Muscle layer of colon (tissue), 2 donors: ENCODE results near the gene MSMO1.

ENCODE experiments used
- H3K27ac ChIP-seq: one replicate; pipeline ENCODE4 v1.7.0; 2013; ENCODE audit warnings: low read depth, mild to moderate bottlenecking, low read length, moderate library complexity
- H3K27me3 ChIP-seq, 2 donors: one replicate each; pipeline ENCODE4 v1.7.0; 2013; ENCODE audit warnings: low read length in 2 of 2, mild to moderate bottlenecking in 2 of 2; ENCODE audit not compliant: insufficient read depth in 2 of 2, control insufficient read depth in 1 of 2
- H3K36me3 ChIP-seq: one replicate; pipeline ENCODE4 v1.7.0; 2013; ENCODE audit warnings: mild to moderate bottlenecking, low read length; ENCODE audit not compliant: insufficient read depth
- H3K4me1 ChIP-seq: one replicate; pipeline ENCODE4 v1.7.0; 2013; ENCODE audit warnings: mild to moderate bottlenecking, low read length; ENCODE audit not compliant: insufficient read depth
- H3K4me3 ChIP-seq, 2 donors: one replicate each; pipeline ENCODE4 v1.7.0; 2013; ENCODE audit warnings: low read length in 2 of 2, low read depth in 1 of 2, mild to moderate bottlenecking in 1 of 2, moderate library complexity in 1 of 2
- H3K9ac ChIP-seq: one replicate; pipeline ENCODE4 v1.7.0; 2013; ENCODE audit warnings: low read length
- H3K9me3 ChIP-seq: one replicate; pipeline ENCODE4 v1.7.0; 2013; ENCODE audit warnings: mild to moderate bottlenecking, low read length
- donor health status: abdominal sarcoma.
- donor health status: Adenocarcinoma of cecum.

The MSMO1 gene

DNA sequence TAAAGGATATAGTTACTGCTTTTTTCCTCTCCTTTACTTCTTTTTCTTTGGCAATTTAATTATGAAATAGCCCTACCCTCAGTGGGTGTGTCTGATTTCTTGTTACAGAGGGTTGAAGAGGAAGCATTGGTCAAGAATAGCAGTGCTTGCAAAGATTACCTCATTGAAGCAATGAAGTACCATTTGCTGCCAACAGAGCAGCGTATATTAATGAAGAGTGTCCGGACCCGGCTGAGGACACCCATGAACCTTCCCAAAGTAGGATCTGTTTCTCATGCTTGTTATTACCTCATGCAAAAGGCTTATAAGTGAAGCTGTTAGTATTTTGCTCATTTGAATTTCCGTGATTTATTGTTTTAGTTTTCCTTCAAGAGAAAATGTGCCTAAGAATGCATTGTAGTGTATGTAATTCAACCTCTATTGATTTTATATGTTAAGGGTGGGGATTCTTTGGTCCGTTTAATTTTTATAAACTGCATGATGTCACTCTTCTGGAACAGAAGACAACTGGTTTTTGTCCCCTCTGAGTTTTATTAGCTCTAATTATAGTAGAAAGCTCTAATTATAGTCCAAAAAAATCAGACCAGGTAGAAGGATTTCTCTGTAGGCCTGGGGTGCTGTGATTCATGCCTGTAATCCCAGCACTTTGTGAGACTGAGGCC lies 27.9 kb upstream of the MSMO1 start:
- H3K9ac ChIP-seq = no peak overlapping the region
- H3K27ac ChIP-seq = no peak overlapping the region
- H3K9me3 ChIP-seq = no peaks in the 10 kb centered on the region
- H3K4me3 ChIP-seq = no peak overlapping the region
- no peaks in the 10 kb centered on the region for H3K27me3 ChIP-seq
- no peaks in the 10 kb centered on the region for H3K36me3 ChIP-seq
- H3K4me1 ChIP-seq = peaks cover 5% of the 10 kb centered on the region

DNA sequence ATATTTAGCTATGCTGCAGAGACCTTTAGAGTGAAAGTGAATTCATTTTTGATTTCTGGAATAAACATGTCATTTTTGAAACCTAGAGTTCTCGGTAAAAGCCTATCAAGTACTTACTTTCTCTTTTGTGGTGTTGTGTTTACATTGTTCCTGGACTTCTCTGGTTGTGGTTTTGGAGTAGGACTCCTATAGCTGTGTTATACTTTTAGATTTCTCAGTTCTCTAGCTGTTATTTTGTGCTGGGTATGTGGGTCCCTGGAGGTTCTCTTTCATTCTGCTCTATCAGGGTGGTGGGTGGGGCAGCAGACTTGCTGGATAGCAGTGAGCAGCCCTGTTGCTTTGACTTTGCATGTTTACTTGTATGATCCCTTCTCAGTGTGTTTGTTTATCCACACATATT lies 25.6 kb upstream of the MSMO1 start:
- Histone ChIP-seq H3K9ac (no peak overlapping the region), H3K4me3 (peak overlapping the region; percentile 7 to 38), H3K4me1 (peaks cover 5% of the 10 kb centered on the region), H3K27ac (no peak overlapping the region), H3K36me3 (no peaks in the 10 kb centered on the region), H3K9me3 (no peaks in the 10 kb centered on the region), H3K27me3 (no peaks in the 10 kb centered on the region)

DNA sequence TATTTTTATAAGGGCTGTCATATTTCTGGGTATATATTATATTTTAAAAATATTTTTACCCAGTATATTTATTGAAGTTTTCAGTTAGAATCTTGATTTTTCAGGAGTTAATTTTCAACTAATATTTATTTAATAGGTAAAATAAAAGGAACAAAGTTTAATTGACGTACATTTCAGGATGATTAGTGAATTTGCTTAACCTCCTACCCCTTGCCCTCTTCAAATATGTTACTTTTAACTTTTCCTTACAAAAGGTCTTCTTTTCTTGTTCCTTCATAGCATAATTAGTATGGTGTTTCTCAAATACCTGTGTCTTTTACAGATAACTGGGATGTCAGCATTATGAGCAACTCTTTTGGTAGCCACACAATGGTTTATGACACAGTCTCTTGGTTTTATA lies 24.8 kb upstream of the MSMO1 start:
- Histone ChIP-seq H3K27ac (no peak overlapping the region), H3K4me3 (no peak overlapping the region), H3K9ac (no peak overlapping the region)

DNA sequence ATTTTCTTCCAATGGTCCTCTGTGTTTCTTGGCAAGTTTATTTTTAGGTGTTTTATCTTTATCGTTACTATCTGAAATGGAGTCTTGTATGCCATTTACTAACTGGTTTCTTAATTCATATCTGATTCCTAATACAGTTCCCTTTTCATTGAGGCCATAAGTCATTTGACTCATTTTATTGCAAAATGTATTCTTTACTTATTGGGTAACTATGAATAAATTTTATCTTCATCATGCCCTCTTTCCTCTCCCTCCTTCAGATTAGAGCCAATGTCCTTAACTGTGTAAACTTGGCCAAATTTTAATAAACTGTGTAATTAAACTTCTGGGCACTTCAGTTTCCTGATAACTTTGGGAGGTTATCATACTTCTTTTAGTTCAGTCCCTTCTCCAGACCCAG lies 19.3 kb upstream of the MSMO1 start:
- no peak overlapping the region for H3K4me3 ChIP-seq
- no peak overlapping the region for H3K9ac ChIP-seq
- H3K27ac ChIP-seq = no peak overlapping the region
- H3K36me3 ChIP-seq = peaks cover 10% of the 10 kb centered on the region
- no peaks in the 10 kb centered on the region for H3K4me1 ChIP-seq
- no peaks in the 10 kb centered on the region for H3K9me3 ChIP-seq
- H3K27me3 ChIP-seq = no peaks in the 10 kb centered on the region

More for the DNA sequence above, 24.8 kb upstream of the MSMO1 start:
- H3K36me3 ChIP-seq = no peaks in the 10 kb centered on the region
- H3K27me3 ChIP-seq = no peaks in the 10 kb centered on the region
- peaks cover 5% of the 10 kb centered on the region for H3K4me1 ChIP-seq
- H3K9me3 ChIP-seq = no peaks in the 10 kb centered on the region

DNA sequence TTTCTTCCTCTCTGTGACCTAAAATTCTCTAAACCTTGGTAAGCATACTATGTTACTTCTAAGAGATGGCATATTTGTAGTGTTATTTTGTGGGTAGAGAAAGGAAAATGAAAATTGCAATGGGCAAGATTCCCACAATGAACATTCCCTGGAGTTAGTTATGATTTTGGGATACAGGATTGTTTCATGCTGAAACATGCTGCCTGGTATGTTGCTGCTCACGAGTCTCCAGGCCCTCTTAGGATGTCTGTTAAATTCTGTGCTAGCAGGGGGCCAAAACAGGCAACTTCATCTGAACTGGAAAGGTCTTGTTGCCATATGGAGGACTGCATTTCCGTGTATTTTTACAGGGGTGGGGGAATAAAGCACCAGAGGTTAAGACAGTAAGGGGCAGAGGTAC lies 18.9 kb upstream of the MSMO1 start:
- H3K9ac ChIP-seq = no peak overlapping the region
- H3K36me3 ChIP-seq = peaks cover 10% of the 10 kb centered on the region
- no peaks in the 10 kb centered on the region for H3K27me3 ChIP-seq
- no peaks in the 10 kb centered on the region for H3K9me3 ChIP-seq
- H3K4me3 ChIP-seq = no peak overlapping the region
- no peak overlapping the region for H3K27ac ChIP-seq
- H3K4me1 ChIP-seq = no peaks in the 10 kb centered on the region

DNA sequence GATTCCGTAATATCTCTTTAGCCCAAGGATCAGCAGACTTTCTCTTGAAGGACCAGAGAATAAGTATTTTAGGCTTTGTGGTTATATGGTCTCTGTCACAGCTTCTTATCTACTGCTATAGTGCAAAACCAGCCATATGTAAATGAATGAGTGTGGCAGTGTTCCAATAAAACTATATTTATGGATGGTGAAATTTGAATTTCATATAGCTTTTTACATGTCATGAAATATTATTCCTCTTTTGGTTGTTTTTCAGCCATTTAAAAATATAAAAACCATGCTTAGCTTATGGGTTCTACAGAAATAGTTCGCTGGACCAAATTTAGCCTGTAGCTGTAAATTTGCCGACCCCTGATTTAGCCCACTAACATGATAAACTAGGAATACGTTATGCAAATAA lies 18.0 kb upstream of the MSMO1 start:
- no peaks in the 10 kb centered on the region for H3K4me1 ChIP-seq

DNA sequence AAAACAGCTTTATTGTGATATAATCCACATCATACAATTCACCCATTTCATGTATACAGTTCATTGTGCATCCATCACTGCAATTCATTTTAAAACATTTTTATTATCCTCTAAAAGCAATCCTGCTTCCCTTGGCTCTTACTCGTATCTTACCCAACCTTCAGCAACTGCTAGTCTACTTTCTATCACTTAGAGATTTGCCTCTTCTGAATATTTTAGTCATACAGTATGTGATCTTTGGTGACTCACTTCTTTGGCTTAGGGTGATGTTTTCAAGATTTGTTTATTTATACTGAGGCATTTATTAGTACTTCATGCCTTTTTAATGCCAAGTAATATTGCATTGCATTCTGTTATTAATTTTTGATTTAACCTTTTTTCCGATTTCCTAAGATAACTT lies 15.0 kb upstream of the MSMO1 start:
- H3K9ac ChIP-seq = no peak overlapping the region
- H3K36me3 ChIP-seq = peaks cover 18% of the 10 kb centered on the region
- no peaks in the 10 kb centered on the region for H3K4me1 ChIP-seq
- no peak overlapping the region for H3K4me3 ChIP-seq
- no peaks in the 10 kb centered on the region for H3K27me3 ChIP-seq
- H3K9me3 ChIP-seq = no peaks in the 10 kb centered on the region
- H3K27ac ChIP-seq = no peak overlapping the region

More for the DNA sequence above, 18.0 kb upstream of the MSMO1 start:
- peaks cover 18% of the 10 kb centered on the region for H3K36me3 ChIP-seq
- no peak overlapping the region for H3K4me3 ChIP-seq
- H3K9ac ChIP-seq = no peak overlapping the region
- H3K27ac ChIP-seq = no peak overlapping the region
- H3K27me3 ChIP-seq = no peaks in the 10 kb centered on the region
- H3K9me3 ChIP-seq = no peaks in the 10 kb centered on the region

DNA sequence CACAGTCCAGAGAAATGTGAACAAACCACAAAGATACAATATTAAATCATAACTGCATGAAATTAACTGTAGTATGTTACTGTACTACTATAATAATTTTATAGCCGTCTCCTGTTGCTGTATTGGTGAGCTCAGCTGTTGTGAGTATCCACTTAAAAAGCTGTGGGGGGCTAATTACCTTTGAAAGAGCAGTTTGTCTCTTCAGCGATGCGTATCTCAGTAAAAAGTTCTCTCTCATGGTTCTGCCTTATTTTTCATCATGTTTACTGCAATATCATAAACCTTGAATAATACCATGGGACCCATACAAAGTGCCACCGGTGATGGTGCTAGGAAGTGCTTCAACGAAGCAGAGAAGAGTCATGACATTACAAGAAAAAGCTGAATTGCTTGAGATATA lies 8.4 kb upstream of the MSMO1 start:
- H3K9me3 ChIP-seq = no peaks in the 10 kb centered on the region
- no peaks in the 10 kb centered on the region for H3K4me1 ChIP-seq
- H3K36me3 ChIP-seq = peaks cover 4% of the 10 kb centered on the region
- H3K27me3 ChIP-seq = no peaks in the 10 kb centered on the region
- H3K27ac ChIP-seq = no peak overlapping the region
- H3K4me3 ChIP-seq = no peak overlapping the region
- H3K9ac ChIP-seq = no peak overlapping the region

DNA sequence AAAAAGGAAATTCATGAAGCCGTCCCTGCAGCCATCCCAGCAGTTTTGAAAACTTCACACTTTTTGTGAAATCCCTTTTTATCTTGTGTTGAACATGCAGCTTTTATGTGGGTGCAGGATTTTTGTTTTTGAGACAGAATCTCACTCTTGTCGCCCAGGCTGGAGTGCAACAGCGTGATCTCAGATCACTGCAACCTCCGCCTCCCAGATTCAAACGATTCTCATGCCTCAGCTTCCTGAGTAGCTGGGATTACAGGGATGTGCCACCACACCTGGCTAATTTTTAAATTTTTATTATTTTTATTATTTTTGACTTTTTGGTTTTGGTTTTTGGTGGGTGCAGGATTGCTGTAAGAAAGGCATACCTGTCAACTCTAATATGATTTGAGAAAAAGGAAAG lies 8.0 kb upstream of the MSMO1 start:
- H3K4me3 ChIP-seq = no peak overlapping the region
- H3K36me3 ChIP-seq = no peaks in the 10 kb centered on the region
- H3K27me3 ChIP-seq = no peaks in the 10 kb centered on the region
- H3K9me3 ChIP-seq = no peaks in the 10 kb centered on the region
- no peak overlapping the region for H3K27ac ChIP-seq
- no peak overlapping the region for H3K9ac ChIP-seq
- H3K4me1 ChIP-seq = no peaks in the 10 kb centered on the region

DNA sequence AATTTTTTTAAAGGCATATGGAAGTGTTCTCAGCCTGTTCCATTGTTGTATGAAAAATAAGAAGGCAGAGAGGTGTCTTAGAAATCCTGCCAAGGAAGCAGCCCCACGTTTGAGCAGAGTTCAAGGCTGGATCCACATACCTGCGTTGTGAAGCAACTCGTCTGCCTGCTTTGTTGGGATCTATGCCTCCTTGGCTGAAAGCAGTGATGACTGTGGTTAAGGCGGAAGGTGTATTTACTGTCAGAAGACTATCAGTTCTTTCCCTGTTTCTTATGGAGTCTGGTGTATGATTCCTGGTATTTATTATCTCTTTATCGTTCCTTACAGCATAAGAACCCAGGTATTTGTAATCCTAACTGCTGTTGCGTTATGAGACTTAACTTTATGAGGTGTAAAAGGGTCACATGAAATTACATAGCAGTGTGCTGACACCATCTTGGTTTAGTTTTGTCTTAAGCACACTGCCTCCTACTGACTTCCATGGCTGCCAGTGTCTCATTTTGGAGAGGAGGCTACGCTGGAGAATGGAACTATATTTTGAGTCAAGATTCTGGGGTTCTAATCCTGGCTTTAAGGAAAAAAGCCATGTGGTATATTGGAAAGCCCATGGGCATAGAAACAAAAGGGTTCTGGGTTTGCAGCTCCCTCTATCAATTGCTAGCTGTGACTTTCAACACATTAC lies 3.1 kb upstream of the MSMO1 start:
- Histone ChIP-seq H3K9ac (no peak overlapping the region), H3K36me3 (no peaks in the 10 kb centered on the region), H3K4me3 (no peak overlapping the region), H3K27ac (no peak overlapping the region), H3K4me1 (peaks cover 18% of the 10 kb centered on the region), H3K9me3 (no peaks in the 10 kb centered on the region), H3K27me3 (no peaks in the 10 kb centered on the region)

DNA sequence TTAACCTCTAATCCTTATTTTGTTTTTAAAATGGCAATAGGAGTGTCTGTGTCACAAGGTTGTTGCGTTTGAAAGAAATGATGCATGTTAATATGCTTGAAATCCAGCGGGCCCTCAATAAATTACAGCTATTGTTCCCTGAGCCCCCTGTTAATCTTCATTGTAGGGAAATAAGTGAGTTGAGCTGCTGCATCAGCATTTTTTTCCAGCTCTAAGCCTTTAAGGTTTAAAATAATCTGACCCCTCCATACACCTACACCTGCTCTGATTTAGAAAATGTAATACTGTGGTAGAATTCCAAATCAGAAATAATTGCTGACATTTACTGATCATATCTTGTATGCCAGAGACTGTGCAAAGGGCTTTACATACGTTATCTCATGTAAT lies 2.6 kb upstream of the MSMO1 start:
- Histone ChIP-seq H3K9me3 (no peaks in the 10 kb centered on the region), H3K27me3 (no peaks in the 10 kb centered on the region), H3K27ac (no peak overlapping the region), H3K4me1 (peaks cover 18% of the 10 kb centered on the region), H3K36me3 (no peaks in the 10 kb centered on the region), H3K4me3 (no peak overlapping the region), H3K9ac (no peak overlapping the region)
